Left renal cortex interstitium (tissue), 4 donors: ENCODE data around the gene COPS4. TPM values are rescaled to one million over a fixed set of nuclear protein-coding genes. Genes with fewer than 3 reads are reported as not detected.
"Not testable (repeated sequence)": the region's sequence is repeated elsewhere in the genome, so short reads cannot be mapped to it uniquely, and the experiment has no call there.

Experiments
- DNase-seq, 4 donors: peaks; one replicate each; pipeline ENCODE4 v3.0.0-alpha.2; 2013; ENCODE audit warnings: low read depth in 4 of 4, low spot score in 2 of 4, missing footprints in 1 of 4
- polyA plus RNA-seq, 4 donors: library from polyadenylated mRNA; unstranded; fragments of 120-200 nt; gene quantifications; one replicate each; pipeline ENCODE4 v1.2.1, GENCODE V29; 2013; ENCODE audit not compliant: insufficient read length in 4 of 4

The COPS4 gene
- polyA plus RNA-seq, result 10 to 100 TPM; 70.1 to 99.0 (median 81.9) TPM

DNA sequence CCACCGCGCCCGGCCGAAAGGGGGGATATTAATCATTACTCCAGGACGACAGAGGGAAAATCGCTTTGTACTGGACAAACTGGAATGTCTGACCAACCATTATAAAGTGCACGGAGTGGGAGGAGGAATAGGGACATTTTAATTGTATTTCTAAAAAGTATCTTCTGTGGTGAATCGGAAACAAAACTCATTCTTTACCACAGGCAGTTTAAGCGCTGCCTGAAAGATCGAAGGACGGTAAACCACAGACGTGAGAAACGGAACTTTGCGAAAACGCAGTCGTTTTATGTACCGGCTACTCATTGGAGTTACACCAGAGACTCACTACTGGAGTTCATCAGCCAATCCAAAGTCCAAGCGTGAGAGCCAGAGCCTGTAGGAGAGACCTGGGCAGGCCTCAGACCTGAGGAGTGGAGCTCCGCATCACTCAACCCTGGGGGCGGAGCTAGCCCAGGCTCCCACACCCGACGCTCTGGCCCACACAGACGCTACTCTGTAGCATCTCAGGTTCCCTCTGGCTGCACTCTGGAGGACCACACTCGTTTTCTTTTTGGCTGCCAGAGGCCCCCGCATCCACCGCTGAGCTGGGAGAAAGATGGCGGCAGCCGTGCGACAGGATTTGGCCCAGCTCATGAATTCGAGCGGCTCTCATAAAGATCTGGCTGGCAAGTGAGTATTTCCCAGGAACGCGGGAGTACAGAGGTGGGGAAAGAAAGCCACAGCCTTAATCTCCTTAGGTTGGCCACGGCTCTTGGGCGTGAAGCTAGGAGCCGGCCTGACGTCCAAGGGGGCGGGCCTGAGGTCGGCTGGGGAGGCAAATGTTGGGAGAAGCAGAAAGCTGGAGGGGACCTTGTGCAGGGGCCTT lies at the start of gene COPS4:
Gene COPS4, plus strand, starts transcription at position 554 of the 865 bp plus-strand sequence. Its CDS starts 42 bp downstream, at position 596.
- DNase-seq, result peak; percentile 93 to 99 (median 96)

DNA sequence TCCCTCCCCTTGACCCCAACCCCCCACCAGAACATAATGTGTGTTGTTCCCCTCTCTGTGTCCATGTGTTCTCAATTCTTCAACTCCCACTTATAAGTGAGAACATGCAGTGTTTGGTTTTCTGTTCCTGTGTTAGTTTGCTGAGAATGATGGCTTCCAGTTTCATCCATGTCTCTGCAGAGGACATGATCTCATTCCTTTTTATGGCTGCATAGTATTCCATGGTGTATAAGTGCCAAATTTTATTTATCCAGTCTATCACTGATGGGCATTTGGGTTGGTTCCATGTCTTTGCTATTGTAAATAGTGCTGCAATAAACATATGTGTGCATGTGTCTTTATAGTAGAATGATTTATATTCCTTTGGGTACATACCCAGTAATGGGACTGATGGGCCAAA lies 47.5 kb upstream of the COPS4 start:
- DNase-seq, result not testable (repeated sequence)

DNA sequence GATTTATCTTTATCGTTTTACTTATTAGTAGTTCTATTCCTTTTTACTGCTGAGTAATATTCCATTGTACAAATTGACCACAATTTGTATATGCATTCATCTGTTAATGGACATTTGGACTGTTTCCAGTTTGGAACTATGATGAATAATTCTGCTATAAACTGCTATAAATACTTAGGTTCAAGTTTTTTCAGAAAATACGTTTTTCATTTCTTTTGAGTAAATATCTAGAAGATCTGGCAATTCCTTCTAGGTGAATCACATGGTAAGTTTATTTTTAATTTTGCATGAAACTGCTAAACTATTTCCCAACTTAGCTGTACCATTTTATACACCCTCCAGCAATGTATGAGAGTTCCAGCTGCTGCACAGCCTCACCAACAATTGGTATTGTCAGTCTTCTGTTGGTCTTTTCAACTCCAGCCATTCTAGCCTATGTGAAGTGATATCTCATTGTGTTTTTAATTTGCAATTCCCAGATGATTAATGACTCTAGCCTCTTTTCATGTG lies 46.6 kb upstream of the COPS4 start:
- no peak for DNase-seq

DNA sequence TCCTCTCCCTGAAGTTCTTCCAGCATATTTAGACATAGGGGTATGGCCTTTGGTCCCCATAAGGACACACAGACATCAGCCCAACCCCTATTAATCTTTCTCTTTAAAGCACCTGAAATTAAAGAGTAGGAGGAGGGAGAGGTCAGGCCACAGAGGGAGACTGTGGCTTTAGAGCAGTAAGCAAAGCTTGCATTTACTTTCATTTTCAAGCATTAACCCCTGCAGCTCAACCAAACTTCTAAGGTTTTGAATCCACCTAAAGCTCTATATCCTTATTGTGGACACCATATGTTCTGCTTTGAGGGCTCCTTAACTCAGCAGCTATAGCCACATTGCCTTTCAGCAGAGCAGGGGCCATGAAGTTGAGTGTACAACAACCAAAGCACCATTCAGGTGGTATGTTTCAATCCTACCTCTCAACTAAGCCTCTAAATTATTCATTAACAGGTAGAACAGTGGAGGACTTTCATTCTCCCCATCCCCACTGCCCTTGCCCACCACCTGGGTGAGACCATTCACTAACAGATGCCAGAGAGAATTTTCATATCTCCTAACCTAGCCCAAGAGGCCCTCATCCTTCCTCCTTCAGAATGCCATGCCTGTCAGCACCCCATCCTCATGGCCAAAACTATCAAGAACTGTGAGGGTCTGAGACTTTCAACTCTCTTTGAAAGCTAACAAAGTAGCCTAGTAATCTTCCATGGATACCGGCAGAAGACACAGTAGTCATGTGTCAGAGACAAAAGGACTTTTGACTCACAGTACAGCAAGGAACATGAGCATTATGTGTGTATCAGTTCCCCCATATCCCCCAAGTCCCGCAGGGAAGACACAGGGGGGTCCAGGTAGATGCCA lies 45.2 kb upstream of the COPS4 start:
- DNase-seq, result no peak

DNA sequence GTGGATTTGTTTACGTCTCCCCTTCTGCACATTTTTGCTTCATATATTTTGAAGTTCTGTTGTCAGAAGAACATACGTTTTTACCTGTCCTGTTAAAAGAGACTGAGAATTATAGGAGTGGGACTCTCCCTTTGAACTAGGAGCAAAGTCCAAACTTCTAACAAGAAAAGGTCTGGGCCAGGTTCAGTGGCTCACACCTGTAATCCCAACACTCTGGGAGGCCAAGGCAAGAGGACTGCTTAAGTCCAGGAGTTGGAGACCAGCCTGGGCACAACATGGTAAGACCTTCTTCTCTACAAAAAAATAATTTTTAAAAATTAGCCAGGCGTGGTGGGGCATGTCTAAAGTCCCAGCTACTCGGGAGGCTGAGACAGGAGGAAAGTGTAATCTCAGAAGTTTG lies 40.1 kb upstream of the COPS4 start:
- DNase-seq, result no peak

DNA sequence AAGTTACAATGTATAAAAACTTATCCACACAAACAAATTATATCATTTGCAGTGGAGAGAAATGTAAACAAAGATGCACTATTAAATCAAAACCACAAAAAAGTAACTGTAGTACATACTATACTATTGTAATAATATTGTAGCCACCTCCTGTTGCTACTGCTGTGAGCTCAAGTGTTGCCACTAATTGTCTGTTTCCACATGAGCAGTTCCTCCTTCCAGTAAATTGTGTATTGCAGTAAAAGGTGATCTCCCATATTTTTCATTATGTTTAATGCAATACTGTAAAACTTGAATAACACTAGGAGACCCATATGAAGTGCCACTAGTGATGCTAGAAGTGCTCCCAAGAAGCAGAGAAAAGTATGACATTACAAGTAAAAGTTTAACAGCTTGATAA lies 36.1 kb upstream of the COPS4 start:
- DNase-seq, result no peak

DNA sequence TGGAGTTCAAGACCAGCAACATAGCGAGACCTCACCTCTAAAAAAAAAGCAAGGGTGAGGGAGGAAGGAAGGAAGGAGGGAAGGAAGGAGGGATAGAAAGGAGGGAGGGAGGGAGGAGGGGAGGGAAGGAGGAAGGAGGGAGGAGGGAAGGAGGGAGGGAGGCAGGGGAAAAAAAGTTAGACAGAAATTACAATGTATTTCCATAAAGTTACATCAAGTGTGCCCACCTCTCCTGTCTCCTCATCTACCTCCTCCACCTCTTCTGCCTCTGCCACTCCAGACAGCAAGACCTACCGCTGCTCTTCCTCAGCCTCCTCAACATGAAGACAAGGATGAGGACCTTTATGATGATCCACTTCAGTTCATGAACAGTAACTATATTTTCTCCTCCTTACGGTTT lies 32.7 kb upstream of the COPS4 start:
- no peak for DNase-seq

DNA sequence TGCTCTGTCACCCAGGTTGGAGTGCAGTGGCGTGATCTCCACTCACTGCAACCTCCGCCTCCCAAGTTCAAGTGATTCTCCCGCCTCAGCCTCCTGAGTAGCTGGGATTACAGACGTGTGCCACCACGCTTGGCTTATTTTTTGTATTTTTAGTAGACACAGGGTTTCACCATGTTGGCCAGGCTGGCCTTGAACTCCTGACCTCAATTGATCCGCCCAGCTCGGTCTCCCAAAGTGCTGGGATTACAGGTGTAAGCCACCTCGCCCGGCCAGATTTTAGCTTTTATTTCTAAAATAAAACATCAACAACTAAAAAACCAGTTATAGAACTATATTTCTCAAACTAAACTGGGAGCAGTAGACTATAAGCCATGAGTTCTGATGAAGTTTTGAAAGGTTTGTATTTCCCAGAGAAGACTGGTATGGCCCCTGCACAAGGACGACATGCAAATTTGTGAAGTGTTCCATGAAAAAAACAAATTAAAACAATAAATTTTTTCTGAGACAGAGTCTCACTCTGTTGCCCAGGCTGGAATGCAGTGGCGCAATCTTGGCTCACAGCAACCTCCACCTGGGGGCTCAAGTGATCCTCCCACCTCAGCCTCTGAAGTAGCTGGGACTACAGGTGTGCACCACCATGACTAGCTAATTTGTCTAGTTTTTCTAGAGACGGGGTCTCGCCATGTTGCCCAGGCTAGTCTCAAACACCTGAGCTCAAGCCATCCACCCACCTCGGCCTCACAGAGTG lies 31.8 kb upstream of the COPS4 start:
- not testable (repeated sequence) for DNase-seq

DNA sequence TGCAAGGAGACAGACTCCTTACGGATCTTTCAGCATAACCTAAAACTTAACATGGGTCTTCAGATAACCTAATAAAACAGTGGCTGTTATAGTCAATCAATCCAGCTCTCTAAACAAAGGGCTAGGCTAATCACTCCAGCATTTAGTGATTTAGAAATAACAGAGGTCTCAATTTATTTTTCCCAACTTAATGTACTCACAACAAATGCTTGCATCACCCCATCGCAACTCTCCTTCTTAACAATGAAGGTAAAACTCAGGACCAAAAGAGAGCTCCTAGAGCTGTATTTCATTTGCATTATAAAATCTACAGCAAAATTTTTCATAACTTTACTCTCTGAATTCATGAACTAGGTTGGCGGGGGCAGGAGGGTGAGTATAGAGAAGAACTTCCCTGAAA lies 25.5 kb upstream of the COPS4 start:
- no peak for DNase-seq

DNA sequence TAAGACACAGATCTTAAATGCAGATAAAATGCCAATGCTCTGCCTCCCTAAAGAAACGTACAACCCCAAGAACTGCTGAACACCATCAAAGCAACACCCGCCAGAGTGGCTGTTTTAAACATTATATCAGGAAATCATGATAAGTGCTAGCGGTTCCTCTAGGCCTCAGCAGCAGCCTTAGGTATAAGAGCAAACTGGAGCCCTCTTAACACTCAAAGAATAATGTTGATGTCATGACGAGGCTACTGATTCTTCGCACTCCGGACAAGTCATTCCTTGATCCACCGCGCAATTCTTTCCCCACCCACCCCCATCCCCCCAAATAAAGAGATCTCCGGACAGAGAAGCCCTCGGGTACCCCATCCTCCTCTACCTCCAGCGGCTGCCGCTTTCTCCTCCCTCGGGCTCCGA lies 24.9 kb upstream of the COPS4 start:
- peak in 2 of 4 donors; percentile 9 to 31 for DNase-seq

DNA sequence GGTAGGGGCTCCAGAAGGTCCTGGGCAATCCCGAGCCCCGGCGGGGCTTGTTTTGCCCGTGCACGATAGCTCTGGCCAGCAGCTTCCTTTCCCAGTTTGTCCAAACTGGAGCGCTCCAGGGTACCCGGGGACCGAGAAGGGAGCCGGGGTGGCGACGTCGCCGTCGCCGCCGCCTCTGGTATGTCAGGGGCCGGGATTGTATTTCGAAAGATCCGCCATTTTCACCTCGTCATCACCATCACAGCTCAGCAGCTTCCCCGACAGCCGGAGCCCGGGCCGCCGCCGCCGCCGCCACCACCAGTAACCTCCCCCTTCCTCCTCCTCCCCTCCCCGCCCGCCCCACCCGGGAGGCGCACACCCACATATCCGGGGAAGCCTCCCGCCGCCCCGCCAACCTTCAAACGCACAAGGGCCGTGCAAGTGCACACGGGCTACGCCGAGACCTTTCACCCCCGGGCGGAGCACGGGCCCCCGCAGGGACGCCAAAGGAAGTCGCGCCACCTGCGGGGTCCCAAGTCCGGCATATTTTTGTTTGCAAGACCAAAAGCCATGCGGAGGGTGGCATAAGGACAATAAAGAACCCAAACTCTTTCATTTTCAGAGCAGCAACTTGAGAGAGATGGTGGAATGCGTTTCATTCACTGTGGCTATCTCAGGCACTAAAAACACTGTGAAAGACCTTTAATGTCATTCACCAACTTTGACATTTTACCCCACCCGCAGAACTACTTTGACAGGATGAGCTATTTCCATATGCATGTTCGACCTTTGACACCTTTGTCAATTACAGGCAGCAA lies 24.3 kb upstream of the COPS4 start, which contains the start of gene LIN54:
Gene LIN54, minus strand, starts transcription at position 302 of the 797 bp plus-strand sequence. CDS start 25,979 bp downstream, outside the sequence.
- peak in 3 of 4 donors; percentile 11 to 45 (median 25) for DNase-seq

DNA sequence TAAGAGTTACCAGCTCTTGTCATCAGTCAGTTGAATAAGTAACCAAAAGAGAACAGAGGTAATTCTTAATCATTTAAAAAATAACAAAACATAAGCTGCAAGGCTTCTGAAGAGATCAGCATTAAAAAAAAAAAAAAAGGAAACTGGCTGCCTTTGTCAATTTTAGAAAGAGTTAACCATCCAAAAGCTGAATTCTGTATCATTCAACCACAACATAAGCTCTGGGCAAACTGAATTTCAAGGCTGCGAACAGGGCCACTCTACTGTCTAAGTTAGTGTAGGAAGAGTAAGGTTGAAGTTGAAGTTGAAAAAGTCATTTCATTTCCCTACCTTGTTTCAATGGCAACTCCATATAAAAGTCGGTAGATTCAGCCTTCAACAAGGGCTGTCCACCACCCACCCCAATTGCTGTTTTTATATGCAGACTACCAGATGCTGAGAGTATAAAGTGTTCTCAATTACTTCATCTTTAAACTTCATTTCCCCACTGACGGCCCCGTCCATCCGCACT lies 23.2 kb upstream of the COPS4 start:
- peak in 1 of 4 donors; percentile 23 for DNase-seq

DNA sequence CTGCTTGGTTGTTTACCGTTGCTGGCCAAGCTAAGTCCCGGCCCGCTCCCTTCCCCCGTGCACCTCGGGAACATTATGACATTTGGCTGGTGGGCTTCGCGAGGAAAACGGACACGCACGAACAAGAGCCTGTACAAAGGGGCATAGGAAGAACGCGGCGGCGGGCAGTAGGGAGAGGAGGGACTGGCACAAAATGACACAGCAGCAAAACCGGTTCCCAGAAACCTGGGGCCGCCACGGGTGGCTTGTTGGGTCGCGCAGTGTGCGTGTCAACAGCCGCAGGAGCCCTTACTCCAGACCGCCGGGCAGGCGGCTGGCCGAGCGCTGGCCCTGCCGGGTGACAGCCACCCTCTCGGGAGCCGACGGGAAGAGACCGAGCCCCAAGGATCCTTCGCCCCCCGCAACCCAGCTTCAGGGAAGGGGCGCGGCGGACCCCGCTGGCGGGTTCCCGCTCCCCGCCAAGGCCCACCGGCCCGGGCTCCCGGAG lies 22.7 kb upstream of the COPS4 start:
- DNase-seq, result peak in 2 of 4 donors; percentile 11 to 18

DNA sequence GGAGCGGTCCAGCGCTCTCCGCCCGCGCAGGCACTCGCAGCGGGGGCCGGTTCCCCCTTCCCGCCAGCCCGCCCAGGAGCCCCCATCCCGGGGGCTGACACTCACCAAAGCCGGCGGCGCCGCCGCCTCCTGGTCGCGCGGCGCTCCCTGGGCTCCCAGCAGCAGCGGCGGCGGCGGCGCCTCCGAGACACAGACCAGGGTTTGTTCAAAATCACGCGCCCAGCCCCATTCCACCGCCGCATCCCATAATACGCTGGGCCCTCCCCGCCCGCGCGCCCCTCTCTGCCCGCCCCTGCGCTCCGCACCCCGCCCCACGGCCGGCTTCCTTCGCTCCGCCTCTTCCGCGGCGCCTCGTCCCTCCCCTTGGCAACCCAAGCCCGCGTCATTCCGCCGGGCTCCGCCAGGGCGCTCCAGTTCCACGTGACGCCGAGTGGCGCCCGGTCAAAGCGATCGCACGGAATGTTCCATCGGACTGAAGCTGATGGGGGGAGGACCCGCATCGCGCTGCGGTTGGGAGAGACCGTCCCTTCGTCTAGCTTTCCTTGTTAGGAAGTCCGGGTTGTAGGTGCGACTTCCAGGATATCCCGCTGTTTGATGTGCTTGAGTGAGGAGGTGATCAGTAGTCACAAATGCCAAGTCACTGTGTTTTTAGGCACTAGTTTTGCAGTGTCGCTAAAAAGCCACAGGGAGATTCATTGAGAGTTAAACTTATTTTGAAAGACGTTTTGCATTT lies 22.1 kb upstream of the COPS4 start:
- peak; percentile 91 to 98 (median 96) for DNase-seq

DNA sequence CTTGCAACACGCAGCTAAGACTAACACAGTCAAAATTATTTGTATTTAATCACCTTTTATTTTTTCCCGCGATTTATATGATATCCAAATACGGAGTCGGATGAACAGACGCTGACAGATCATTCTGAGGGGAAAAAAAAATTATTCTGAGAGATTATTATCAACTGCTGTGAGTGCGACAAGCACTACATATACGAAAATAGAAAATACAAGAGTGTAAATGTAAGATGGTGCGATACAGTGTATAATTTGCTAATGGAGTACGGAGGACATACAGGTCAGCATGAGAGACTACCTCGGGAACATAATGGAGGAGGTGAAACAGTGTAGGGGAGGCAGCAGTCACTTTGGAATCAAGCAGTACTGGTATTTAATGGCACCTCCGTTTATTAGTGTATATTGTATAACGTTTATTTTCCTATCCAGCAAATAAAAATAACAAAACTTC lies 21.5 kb upstream of the COPS4 start:
- no peak for DNase-seq

DNA sequence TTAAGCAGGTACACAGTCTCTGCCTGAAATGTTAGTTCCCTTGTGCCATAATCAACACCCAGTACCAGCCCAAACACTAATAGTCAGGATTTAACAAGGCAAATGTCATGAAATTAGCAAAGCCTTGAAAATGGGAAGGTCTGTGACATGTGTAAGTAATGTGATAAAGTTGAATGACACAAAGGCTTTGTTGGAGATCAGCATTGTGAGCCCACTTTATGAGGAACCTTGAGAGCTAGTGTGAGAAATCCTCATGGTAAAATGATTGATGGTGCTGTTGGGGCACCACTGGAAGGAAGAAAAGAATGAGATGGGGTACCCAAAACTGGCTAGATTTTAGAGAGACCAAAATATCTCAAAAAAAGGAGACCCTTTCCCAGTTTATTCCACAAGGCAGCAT lies 21.1 kb upstream of the COPS4 start:
- DNase-seq, result no peak

DNA sequence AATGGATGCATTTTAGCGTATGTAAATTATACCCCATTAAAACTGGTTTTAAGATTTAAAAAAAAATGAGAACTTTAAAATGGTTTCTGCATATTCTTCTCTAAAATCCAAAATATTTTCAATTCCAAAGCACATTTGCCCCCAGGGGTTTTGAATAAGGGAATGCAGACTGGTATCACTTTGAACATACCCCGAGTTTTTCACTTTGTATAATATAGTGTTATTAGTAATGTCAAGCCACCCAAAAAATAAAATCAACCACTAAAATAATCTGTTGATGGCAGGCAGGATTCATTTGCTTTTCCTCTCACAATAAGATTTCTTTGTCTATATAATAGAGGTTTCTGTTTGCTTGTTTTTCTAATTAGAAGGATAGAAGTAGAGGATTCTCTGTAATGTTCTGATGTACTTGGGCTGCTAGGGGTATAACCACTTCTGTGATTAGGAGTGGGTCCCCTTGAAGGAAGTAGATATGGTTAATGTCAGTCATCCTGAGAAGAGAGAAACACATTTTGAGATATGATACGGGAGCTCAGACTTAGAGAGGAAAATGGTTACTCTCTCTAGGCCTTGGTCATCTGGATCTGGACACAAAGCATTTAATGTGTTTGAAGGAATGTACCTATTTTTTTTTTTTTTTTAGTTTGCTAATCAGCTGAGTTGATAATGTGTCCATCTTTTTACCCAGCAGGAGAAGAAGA lies 15.0 kb upstream of the COPS4 start:
- DNase-seq, result no peak
